ENCODE data around the gene NOL12.

Gene NOL12

GRCh38 chr22:37659066-37659896 lies 26.9 kb upstream of the NOL12 start:
- no peak for DNase-seq (ENCODE audit: low read depth in 2 of 2)

DNA sequence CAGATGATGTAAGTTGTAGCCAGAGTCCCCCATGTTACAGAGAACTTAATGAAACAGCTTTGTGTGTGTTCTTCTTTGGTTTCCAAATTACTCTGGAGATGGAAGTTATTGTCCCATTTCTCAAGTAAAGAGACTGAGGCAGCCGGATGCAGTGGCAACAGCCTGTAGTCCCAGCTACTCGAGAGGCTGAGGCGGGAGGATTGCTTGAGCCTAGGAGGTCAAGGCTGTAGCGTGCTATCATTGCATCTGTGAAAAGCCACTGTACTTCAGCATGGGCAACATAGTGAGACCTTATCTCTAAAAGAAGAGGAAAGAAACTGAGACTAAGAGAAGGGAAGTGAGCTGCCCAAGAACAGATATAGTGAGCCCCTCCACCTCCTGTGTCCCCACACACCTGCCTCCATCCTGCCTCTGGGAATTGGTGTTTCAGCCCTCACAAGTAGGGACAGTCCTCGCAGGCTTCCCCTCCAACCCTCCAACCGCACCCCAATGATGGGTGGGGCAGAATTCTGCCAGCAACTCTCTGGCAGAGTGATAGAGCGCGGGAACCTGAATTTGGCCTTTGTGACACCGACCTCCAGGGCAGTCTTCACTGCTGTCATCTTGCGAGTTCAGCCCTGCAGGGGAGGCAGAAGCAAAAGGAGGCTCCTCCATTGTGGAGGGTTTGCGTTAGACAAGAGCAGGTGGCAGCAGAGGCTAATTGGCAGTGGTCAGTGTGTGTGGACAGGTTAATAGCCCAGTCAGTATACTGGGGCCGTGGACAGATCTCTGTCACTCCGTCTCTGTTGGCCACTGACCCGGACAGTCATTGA lies 26.0 kb upstream of the NOL12 start:
- no peak for DNase-seq (ENCODE audit: low read depth in 2 of 2)

- DNase-seq (ENCODE audit: low read depth in 2 of 2), result no peak
These were observed 25.5 kb upstream of the NOL12 start for GRCh38 chr22:37660709-37661045.

DNA sequence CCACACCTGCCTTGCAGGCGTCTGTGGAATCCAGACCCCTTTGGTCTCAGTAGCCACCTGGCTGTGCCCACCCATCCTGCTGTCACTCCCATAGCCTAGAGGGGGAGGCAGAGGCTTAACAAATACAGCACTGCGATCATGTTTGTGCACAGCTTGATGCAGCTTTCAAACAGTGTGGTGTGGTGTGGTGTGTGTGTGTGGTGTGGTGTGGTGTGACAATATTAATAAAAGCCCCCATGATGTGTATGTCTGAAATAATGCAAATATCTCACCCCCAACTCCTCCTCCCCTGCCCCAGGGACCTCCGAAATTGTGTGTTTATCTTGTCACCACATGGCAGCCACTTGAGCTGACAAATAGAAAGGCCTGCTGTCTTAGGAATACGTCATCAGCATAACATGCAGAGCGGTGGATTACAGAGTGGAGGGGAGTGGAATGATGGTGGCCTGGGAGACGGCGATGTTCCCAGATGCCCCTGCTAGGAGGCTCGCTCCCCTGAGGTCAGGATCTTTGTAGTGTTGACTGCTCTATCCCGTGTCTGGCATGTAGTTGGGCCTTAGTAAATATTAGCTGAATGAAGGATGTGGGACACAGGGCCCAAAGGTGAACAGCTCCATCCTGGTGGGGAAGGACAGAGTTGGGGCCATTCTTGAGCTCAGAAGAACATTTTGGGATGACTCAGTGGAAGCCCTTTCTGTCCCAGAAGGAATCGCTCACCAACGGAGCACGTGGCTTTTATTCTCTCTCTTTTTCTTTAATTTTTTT lies 24.8 kb upstream of the NOL12 start:
- DNase-seq (ENCODE audit: low read depth in 2 of 2), result no peak

GRCh38 chr22:37662039-37662438 lies 24.1 kb upstream of the NOL12 start:
- no peak for DNase-seq (ENCODE audit: low read depth in 2 of 2)

GRCh38 chr22:37663521-37664140 lies 22.5 kb upstream of the NOL12 start:
- DNase-seq (ENCODE audit: low read depth in 2 of 2), result no peak

DNA sequence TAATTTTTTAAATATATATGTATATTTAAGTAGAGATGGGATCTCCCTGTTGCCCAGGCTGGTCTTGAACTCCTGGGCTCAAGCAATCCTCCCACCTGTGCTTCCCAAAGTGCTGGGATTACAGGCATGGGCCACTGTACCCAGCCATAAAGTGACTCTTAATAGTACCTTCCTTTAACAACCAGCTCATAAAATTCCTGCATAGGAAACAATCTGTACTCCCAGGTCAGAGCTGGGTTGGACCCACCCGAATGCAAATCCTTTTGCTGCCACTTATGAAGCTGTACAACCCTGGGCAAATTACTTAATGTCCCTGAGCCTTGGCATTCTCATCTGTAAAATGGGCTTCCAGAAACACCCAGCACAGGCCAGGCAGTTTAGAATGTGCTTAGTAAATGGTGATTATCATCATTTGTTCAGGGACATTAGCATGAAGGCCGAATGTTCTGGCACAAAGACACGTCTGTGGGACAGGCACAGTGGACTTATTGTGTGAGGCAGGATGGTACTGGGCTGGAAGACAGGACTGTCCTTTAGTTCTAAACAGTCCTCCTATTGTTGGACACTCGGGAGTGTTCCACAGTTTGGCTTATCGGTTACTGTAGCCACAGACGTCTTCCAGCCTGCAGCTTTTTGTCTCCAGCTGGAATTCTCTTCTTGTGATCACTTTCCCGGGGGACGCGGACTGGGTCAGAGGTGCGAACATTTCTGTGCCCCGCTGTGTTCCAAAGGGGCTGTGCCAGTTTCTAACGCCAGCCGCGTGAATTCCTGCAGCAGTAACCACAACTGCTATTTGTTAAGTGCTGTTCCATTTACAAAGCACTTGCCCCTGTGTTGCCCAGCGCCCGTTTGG lies 21.7 kb upstream of the NOL12 start:
- no peak for DNase-seq (ENCODE audit: low read depth in 2 of 2)

GRCh38 chr22:37665487-37665886 lies 20.7 kb upstream of the NOL12 start:
- DNase-seq (ENCODE audit: low read depth in 2 of 2), result no peak

DNA sequence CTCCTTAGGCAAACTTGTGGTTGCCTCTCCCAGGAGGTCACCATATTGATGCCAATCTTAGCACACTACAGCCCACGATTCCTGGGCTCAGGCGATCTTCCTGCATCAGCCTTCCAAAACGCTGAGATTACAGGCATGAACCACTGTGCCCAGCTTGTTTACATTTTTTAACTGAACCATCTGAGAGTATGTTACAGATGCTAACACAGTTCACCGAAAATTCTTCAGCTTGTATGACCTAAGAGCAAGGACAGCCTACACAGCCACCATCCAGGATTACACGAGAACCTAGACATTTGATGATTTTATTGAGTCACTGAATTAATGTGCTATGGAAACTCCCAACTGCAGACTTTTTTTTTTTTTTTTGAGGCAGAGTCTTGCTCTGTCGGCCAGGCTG lies 16.6 kb upstream of the NOL12 start:
- no peak for DNase-seq (ENCODE audit: low read depth in 2 of 2)

DNA sequence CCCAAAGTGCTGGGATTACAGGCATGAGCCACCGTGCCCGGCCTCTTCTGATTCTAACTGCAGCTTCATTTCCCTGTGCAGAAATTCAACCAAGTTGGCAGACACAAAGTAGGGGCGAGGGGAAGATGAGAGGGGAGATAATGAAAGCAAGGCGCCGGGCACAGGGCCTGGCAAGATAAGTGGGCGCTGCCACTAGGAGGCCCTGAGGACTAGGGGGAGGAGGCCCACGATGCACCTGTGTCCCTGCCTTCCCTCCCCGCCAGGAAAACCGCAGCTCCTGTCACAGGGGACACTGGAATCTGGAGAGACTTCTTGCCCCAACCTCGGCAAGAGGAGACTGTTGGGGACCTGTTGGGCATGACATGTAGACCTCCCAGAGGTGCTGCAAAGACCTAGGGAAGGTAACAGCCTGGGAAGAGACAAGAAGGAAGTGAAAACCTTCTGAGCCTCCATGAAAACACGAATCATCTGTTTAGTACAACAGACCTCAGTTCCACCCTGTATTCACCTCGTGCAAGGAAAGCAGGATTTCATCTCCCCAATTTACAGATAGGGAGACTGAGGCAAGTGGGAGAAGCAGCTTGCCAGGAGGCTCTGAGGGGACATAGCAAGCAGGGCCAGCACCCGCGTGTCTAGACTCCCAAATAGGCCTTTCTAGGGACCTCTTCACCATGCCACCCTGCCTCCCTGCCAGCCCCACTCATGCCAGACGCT lies 13.8 kb upstream of the NOL12 start:
- no peak for DNase-seq (ENCODE audit: low read depth in 2 of 2)

DNA sequence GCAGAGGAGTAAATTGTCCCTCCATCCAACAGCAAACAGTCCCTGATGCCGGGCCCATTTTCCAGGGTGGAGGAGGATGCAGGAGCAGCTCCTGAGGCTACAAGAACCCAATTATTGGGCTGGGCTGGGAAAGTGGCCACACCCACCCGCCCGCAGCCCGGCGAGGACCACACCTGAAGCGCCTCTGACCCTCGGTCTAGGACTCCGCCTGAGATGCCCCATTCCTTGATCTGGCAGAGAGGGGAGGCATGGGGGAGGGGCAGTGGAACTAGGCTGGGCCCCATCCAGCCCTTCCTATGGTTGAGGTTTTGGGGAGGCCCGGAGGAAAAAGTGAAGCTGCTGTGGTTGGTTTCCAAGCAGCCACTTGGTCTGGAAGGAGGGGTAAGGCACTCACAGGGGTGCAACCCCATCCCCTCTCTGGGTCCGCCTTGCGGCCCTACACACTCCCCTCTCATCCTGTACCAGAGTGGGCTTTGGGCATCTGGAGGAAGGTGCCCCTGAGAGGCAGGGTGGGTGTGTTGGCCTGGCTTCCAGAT lies 13.2 kb upstream of the NOL12 start:
- no peak for DNase-seq (ENCODE audit: low read depth in 2 of 2)

GRCh38 chr22:37674248-37674647 lies 11.9 kb upstream of the NOL12 start:
- no peak for DNase-seq (ENCODE audit: low read depth in 2 of 2)

- peak in 1 of 2 donors; percentile 41 for DNase-seq (ENCODE audit: low read depth in 2 of 2)
These were observed 10.9 kb upstream of the NOL12 start, which contains the start of gene LGALS1 for GRCh38 chr22:37674951-37675929. LGALS1 (plus strand) TSS chr22:37675636; CDS start chr22:37675703, 67 bp downstream.

DNA sequence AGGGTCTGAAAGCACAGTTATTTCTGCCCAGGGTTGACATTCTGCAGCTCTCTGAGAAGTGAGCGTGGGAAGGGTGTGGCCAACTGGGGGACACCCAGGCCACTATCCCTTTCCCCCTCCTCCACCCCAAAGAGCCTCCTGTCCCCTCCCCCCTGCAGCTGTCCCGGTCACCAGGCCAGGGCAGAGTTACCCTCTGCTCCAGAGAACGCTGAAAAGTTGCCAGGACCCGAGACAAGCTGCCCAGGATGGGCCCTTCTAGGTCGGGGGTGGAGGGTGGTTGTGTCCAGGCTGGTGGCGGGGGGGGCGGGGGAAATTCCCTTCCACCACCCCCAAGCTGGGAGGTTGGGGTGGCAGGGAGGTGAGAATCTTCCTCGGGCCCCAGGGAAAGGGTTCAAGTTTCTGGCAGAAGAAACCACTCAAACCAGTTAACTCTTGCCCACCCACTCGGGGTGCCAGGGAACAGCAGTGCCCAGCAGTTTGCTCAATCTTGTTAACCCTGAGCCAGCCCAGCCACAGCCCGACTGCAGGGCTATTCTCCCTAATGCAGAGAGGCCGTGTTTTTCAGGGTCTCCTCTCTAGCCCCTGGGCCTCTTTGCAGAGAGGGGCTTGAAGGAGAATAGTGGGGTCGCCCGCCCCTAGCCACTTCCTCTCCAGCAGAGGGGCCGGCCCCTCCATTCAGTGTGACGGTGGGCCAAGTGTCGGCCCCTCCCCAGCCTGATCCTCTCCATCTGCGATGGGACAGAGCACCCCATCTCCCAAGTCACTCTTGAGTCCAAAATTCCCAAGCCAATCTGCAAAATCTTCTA lies 10.0 kb upstream of the NOL12 start:
- no peak for DNase-seq (ENCODE audit: low read depth in 2 of 2)

- DNase-seq (ENCODE audit: low read depth in 2 of 2), result peak; percentile 90 to 92
These were observed 9.2 kb upstream of the NOL12 start for GRCh38 chr22:37676736-37677492.

DNA sequence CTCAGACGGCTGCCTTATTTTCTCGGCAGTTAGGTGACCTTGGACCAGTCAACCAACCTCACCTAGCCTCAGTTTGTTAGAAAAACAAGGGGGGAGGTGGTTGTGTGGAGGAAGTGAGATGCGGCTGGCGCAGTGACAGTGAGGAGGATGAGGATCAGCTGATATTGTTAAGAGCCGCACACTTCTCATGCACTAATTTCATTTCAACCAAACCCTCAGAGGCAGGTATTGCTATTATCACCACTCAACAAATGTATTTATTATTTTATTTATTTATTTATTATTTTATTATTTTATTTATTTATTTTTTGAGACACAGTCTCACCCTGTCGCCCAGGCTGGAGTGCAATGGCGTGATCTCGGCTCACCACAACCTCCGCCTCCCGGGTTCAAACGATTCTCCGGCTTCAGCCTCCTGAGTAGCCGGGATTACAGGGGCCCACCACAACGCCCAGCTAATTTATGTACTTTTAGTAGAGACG lies 8.6 kb upstream of the NOL12 start:
- no peak for DNase-seq (ENCODE audit: low read depth in 2 of 2)

- no peak for DNase-seq (ENCODE audit: low read depth in 2 of 2)
These were observed 7.8 kb upstream of the NOL12 start for GRCh38 chr22:37678372-37678771.
